Ovary (tissue), 3 donors: ENCODE results near the gene TTLL3.

ENCODE experiments used
- CTCF ChIP-seq, 3 donors: fragments of 450-650 bp in 2 of 3; fragments of 200-600 bp in 1 of 3; IDR thresholded peaks; one replicate each; pipeline versions ENCODE4 v1.5.1 to v1.8.0; 2016 to 2022; ENCODE audit warnings: antibody characterized with exemption in 3 of 3, mild to moderate bottlenecking in 1 of 3
- EP300 ChIP-seq: sonication (generic); formaldehyde crosslinking; IDR thresholded peaks from one replicate; pipeline ENCODE4 v1.6.1; 2017; ENCODE audit warnings: antibody characterized with exemption
- POLR2A ChIP-seq: fragments of 450-650 bp; IDR thresholded peaks from one replicate; pipeline ENCODE4 v1.6.1; 2017; ENCODE audit warnings: antibody characterized with exemption, mild to moderate bottlenecking, moderate library complexity
- donor health status: DM: no; HTN: no; CAD: no.

GRCh38 chr3:9769426-9770275 is 40.4 kb upstream of the TTLL3 start, which contains the start of gene CAMK1:
- TF ChIP-seq CTCF (IDR thresholded peaks at IDR 0.05): no peak
- TF ChIP-seq POLR2A: peak; percentile 88
- no peak for TF ChIP-seq EP300
